GM12878 (cell line): Measurements from ENCODE around the gene KCNJ3. TPM values are rescaled to one million over a fixed set of nuclear protein-coding genes. Genes with fewer than 3 reads are reported as not detected.

Experiments used
- ATAC-seq: fragments of 200-7000 bp; cut with Tn5 transposase; 3 replicates; pipeline ENCODE4 v1.9.1; 2020; ENCODE audit warnings: mild to moderate bottlenecking, moderate library complexity
- BruUV-seq: library from RNA; stranded (reverse); fragments of 400-500 nt; replicated peaks from 2 replicates; lab custom pipeline; 2021; lab: Mats Ljungman, UMichigan
- CTCF ChIA-PET: fragments of 300-600 bp; sonication (Branson Sonifier 250); formaldehyde crosslinking; extraction: SDS; loops from one replicate; lab custom pipeline; 2021; ENCODE audit warnings: inconsistent platforms; lab: Yijun Ruan, JAX
- POLR2A ChIA-PET: fragments of 350-600 bp; formaldehyde crosslinking; extraction: SDS; loops from one replicate; lab custom pipeline; 2021; ENCODE audit warnings: inconsistent platforms; lab: Charles Lee
- RAD21 ChIA-PET: fragments of 300-600 bp; sonication (Branson Sonifier 250); formaldehyde crosslinking; loops from one replicate; lab custom pipeline; 2023; ENCODE audit warnings: antibody characterized with exemption; ENCODE audit not compliant: unreplicated experiment; lab: Charles Lee
- SMC1A ChIA-PET: fragments of 300-600 bp; sonication (Branson Sonifier 250); formaldehyde crosslinking; loops from one replicate; lab custom pipeline; 2023; ENCODE audit not compliant: unreplicated experiment, uncharacterized antibody; lab: Charles Lee
- DNase-seq: peaks from one replicate; pipeline ENCODE4 v3.0.0-alpha.2; 2011; ENCODE audit warnings: low read depth, low spot score
- FAIRE-seq: peaks from 3 replicates; lab custom pipeline; 2011; peaks lifted over from hg19 to GRCh38; lab: Jason Lieb, UNC
- H2AFZ ChIP-seq: 2 replicates; pipeline ENCODE4 v1.6.0; 2011; ENCODE audit warnings: low read depth, low read length, control low read depth; ENCODE audit not compliant: control insufficient read depth
- H3K27ac ChIP-seq: 2 replicates; pipeline ENCODE4 v1.5.1; 2011; ENCODE audit warnings: control low read depth; ENCODE audit not compliant: control insufficient read depth, insufficient read depth
- H3K27me3 ChIP-seq, 2 experiments: replicated peaks in 1 of 2; 2 replicates each; pipeline versions ENCODE4 v1.6.0 to v1.6.1; 2011; ENCODE audit warnings: low read length in 1 of 2; ENCODE audit not compliant: control insufficient read depth in 2 of 2, insufficient read depth in 2 of 2
- H3K36me3 ChIP-seq, 2 experiments: 2 replicates each; pipeline ENCODE4 v1.5.1; 2011; ENCODE audit warnings: low read length in 1 of 2; ENCODE audit not compliant: control insufficient read depth in 2 of 2, insufficient read depth in 2 of 2
- H3K4me1 ChIP-seq: 2 replicates; pipeline ENCODE4 v1.6.1; 2011; ENCODE audit warnings: mild to moderate bottlenecking, low read length, moderate library complexity, mixed read lengths; ENCODE audit not compliant: control insufficient read depth, insufficient read depth
- H3K4me2 ChIP-seq: 2 replicates; pipeline ENCODE4 v1.6.0; 2011; ENCODE audit warnings: control low read depth; ENCODE audit not compliant: control insufficient read depth, insufficient read depth
- H3K4me3 ChIP-seq: fragments of 200-600 bp; sonication (generic); 2 replicates; pipeline ENCODE4 v1.5.1; 2016
- H3K79me2 ChIP-seq: 2 replicates; pipeline ENCODE4 v1.6.0; 2011; ENCODE audit warnings: low read length; ENCODE audit not compliant: control insufficient read depth, insufficient read depth
- H3K9ac ChIP-seq: 2 replicates; pipeline ENCODE4 v1.8.0; 2011; ENCODE audit warnings: low read length, control low read depth, mixed read lengths; ENCODE audit not compliant: control insufficient read depth, insufficient read depth
- H3K9me3 ChIP-seq: replicated peaks from 3 replicates; pipeline ENCODE4 v1.5.1; 2011; ENCODE audit warnings: mild to moderate bottlenecking, low read length; ENCODE audit not compliant: control insufficient read depth, insufficient read depth
- H4K20me1 ChIP-seq: 2 replicates; pipeline ENCODE4 v1.6.0; 2011; ENCODE audit not compliant: control insufficient read depth, insufficient read depth
- BACH1 ChIP-seq: fragments of 450-650 bp; IDR thresholded peaks from 2 replicates; pipeline ENCODE4 v1.6.1; 2017; ENCODE audit warnings: mild to moderate bottlenecking, borderline replicate concordance
- EGR1 ChIP-seq, 2 experiments: IDR thresholded peaks; 1 replicate in 1 of 2; 2 replicates in 1 of 2; pipeline ENCODE4 v1.6.1; 2011 to 2012; ENCODE audit warnings: low read depth in 2 of 2, low read length in 2 of 2, borderline replicate concordance in 1 of 2, mild to moderate bottlenecking in 1 of 2, moderate library complexity in 1 of 2
- IKZF2 ChIP-seq, 2 experiments: fragments of 450-650 bp; IDR thresholded peaks; 2 replicates each; pipeline ENCODE4 v1.6.1; 2017; ENCODE audit warnings: mild to moderate bottlenecking in 2 of 2, moderate library complexity in 2 of 2
- JUND ChIP-seq: IDR thresholded peaks from 2 replicates; pipeline ENCODE4 v1.6.1; 2012; ENCODE audit warnings: low read depth, mild to moderate bottlenecking, low read length, improper control_type of control experiment, moderate library complexity
- MYC ChIP-seq: IDR thresholded peaks from 2 replicates; pipeline ENCODE4 v1.6.1; 2011; ENCODE audit warnings: mild to moderate bottlenecking, low read length, moderate library complexity, inconsistent platforms; ENCODE audit not compliant: insufficient read depth, insufficient replicate concordance, insufficient read length, severe bottlenecking
- NFIC ChIP-seq: IDR thresholded peaks from 2 replicates; pipeline ENCODE4 v1.6.1; 2012; ENCODE audit warnings: low read depth, mild to moderate bottlenecking, inconsistent platforms, low read length, moderate library complexity
- RAD21 ChIP-seq: IDR thresholded peaks from 2 replicates; pipeline ENCODE4 v1.6.1; 2011; ENCODE audit warnings: mild to moderate bottlenecking, low read depth, low read length, moderate library complexity; ENCODE audit not compliant: insufficient read depth
- SIX5 ChIP-seq: IDR thresholded peaks from 2 replicates; pipeline ENCODE4 v1.6.1; 2011; ENCODE audit warnings: mild to moderate bottlenecking, low read depth, low read length, moderate library complexity; ENCODE audit not compliant: severe bottlenecking
- SREBF1 ChIP-seq: IDR thresholded peaks from 2 replicates; pipeline ENCODE4 v1.6.1; 2012; ENCODE audit warnings: mild to moderate bottlenecking, low read length
- SRF ChIP-seq, 2 experiments: IDR thresholded peaks; 2 replicates each; pipeline ENCODE4 v1.6.1; 2011; ENCODE audit warnings: low read depth in 2 of 2, low read length in 2 of 2, mild to moderate bottlenecking in 1 of 2, moderate library complexity in 1 of 2
- TARDBP ChIP-seq: IDR thresholded peaks from 2 replicates; pipeline ENCODE4 v1.6.1; 2016; ENCODE audit warnings: borderline replicate concordance
- TCF3 ChIP-seq: IDR thresholded peaks from 2 replicates; pipeline ENCODE4 v1.6.1; 2012; ENCODE audit warnings: low read depth, mild to moderate bottlenecking, low read length, borderline replicate concordance; ENCODE audit not compliant: insufficient read depth
- ZNF24 ChIP-seq: fragments of 450-650 bp; IDR thresholded peaks from 2 replicates; pipeline ENCODE4 v1.6.1; 2017; ENCODE audit warnings: antibody characterized with exemption, mild to moderate bottlenecking
- ZNF622 ChIP-seq: fragments of 450-650 bp; IDR thresholded peaks from 2 replicates; pipeline ENCODE4 v1.6.1; 2017; ENCODE audit warnings: mild to moderate bottlenecking, inconsistent platforms
- WGBS: methylation state at CpG from one replicate; pipeline ENCODE4 v1.1.6; 2016; ENCODE audit warnings: low lambda C conversion rate; ENCODE audit not compliant: insufficient replicate concordance, insufficient coverage; ENCODE audit errors: missing lambda C conversion rate; 5-methylcytosine and 5-hydroxymethylcytosine counted together
- in situ Hi-C: fragments of 300-500 bp; cut with MboI; formaldehyde crosslinking; loops from 9 replicates; pipeline ENCODE4 v1.14.3; 2018; ENCODE audit warnings: mixed read lengths
- intact Hi-C: fragments of 100-400 bp; cut with micrococcal nuclease; formaldehyde crosslinking; loops from one replicate; pipeline ENCODE4 v1.14.2; 2022; ENCODE audit not compliant: unreplicated experiment
- polyA plus RNA-seq, 11 experiments: library from polyadenylated mRNA; depleted of rRNA in 4 of 11; unstranded in 6 of 11; stranded (reverse) in 5 of 11; fragments of >200 nt; fragmentation: Nextera tagmentation in 4 of 11; fragmentation: Illumina TruSeq in 1 of 11; extraction: Ambion mirVana in 4 of 11; extraction: Trizol in 1 of 11; gene quantifications; 1 replicate in 1 of 11; 2 replicates in 10 of 11; pipeline versions ENCODE4 v1.2.1 to v1.2.3, GENCODE V29; 2011 to 2016; ENCODE audit warnings: inconsistent platforms in 2 of 11, missing spikeins in 2 of 11, low read depth in 1 of 11
- total RNA-seq, 4 experiments: library from RNA; depleted of rRNA in 3 of 4; stranded (reverse); fragments of >200 nt in 3 of 4; fragmentation: Illumina TruSeq in 1 of 4; extraction: Trizol in 1 of 4; gene quantifications; 2 replicates each; pipeline versions ENCODE4 v1.2.1 to v1.2.3, GENCODE V29; 2013 to 2021
- TF ChIP-seq, protein P1 (sequence below): IDR thresholded peaks from 2 replicates; pipeline ENCODE4 v1.6.1; 2011; ENCODE audit warnings: borderline replicate concordance, low read depth, mild to moderate bottlenecking, moderate library complexity, low read length; ENCODE audit not compliant: insufficient read depth, poor library complexity, severe bottlenecking
- TF ChIP-seq, protein P2 (sequence below): fragments of 450-650 bp; IDR thresholded peaks from 2 replicates; pipeline ENCODE4 v1.6.1; 2017; ENCODE audit warnings: low read depth, mild to moderate bottlenecking, moderate library complexity
- TF ChIP-seq, protein P3 (sequence below): IDR thresholded peaks from 2 replicates; pipeline ENCODE4 v1.6.1; 2011; ENCODE audit warnings: mild to moderate bottlenecking, low read depth, low read length, moderate library complexity; ENCODE audit not compliant: insufficient replicate concordance
- TF ChIP-seq, protein P4 (sequence below): fragments of 150-350 bp; IDR thresholded peaks from 2 replicates; pipeline ENCODE4 v1.6.1; 2016; ENCODE audit warnings: low read depth, low read length

KCNJ3 gene
- total and polyA plus RNA-seq, 10 of the 15 experiments (the other 5 are each of a cell fraction or from before 2014, with no cell fraction given), result 0.01 to 1.1 (median 0.04) TPM; not detected in 6

DNA sequence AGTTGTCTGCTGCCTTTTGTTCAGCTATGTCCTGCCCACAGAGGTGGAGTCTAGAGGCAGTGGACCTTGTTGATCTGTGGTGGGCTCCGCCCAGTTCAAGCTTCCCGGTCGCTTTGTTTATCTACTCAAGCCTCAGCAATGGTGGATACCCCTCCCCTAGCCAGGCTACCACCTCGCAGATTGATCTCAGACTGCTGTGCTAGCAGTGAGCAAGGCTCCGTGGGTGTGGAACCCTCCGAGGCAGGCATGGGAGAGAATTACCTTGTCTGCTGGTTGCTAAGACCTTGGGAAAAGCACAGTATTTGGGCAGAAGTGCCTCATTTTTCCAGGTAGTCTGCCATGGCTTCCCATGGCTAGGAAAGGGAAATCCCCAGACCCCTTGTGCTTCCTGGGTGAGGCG lies 146.0 kb downstream of the KCNJ3 start:
- RAD21 ChIA-PET, result no interaction called here
- no peak for FAIRE-seq

More for the DNA sequence above, 146.0 kb downstream of the KCNJ3 start:
- ChIA-PET CTCF (no interaction called here), SMC1A (no interaction called here), POLR2A (no interaction called here)
- no TSS peak for BruUV-seq
- no peaks in the 10 kb centered on the region for H4K20me1 ChIP-seq
- H2AFZ ChIP-seq, result no peak overlapping the region
- DNase-seq (no peak), ATAC-seq (no peak)
- no peaks in the 10 kb centered on the region for H3K79me2 ChIP-seq
- H3K36me3 ChIP-seq, result no peaks in the 10 kb centered on the region
- no peaks in the 10 kb centered on the region for H3K27me3 ChIP-seq
- no peak for TF ChIP-seq TARDBP
- TF ChIP-seq ZNF24, result no peak
- TF ChIP-seq IKZF2 (IDR thresholded peaks at IDR 0.05), result no peak
- TF ChIP-seq, protein P1, sequence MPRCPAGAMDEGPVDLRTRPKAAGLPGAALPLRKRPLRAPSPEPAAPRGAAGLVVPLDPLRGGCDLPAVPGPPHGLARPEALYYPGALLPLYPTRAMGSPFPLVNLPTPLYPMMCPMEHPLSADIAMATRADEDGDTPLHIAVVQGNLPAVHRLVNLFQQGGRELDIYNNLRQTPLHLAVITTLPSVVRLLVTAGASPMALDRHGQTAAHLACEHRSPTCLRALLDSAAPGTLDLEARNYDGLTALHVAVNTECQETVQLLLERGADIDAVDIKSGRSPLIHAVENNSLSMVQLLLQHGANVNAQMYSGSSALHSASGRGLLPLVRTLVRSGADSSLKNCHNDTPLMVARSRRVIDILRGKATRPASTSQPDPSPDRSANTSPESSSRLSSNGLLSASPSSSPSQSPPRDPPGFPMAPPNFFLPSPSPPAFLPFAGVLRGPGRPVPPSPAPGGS, result no peak
- no peak for TF ChIP-seq EGR1 (IDR thresholded peaks at IDR 0.05; ENCODE audit: borderline replicate concordance in 1 of 2, low read depth in 2 of 2, low read length in 2 of 2)
- TF ChIP-seq, protein P2, sequence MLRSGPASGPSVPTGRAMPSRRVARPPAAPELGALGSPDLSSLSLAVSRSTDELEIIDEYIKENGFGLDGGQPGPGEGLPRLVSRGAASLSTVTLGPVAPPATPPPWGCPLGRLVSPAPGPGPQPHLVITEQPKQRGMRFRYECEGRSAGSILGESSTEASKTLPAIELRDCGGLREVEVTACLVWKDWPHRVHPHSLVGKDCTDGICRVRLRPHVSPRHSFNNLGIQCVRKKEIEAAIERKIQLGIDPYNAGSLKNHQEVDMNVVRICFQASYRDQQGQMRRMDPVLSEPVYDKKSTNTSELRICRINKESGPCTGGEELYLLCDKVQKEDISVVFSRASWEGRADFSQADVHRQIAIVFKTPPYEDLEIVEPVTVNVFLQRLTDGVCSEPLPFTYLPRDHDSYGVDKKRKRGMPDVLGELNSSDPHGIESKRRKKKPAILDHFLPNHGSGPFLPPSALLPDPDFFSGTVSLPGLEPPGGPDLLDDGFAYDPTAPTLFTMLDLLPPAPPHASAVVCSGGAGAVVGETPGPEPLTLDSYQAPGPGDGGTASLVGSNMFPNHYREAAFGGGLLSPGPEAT, result no peak
- TF ChIP-seq, protein P3, sequence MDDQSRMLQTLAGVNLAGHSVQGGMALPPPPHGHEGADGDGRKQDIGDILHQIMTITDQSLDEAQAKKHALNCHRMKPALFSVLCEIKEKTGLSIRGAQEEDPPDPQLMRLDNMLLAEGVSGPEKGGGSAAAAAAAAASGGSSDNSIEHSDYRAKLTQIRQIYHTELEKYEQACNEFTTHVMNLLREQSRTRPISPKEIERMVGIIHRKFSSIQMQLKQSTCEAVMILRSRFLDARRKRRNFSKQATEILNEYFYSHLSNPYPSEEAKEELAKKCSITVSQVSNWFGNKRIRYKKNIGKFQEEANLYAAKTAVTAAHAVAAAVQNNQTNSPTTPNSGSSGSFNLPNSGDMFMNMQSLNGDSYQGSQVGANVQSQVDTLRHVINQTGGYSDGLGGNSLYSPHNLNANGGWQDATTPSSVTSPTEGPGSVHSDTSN, result no peak
- TF ChIP-seq JUND, result no peak
- TF ChIP-seq TCF3, result no peak
- TF ChIP-seq SIX5, result no peak
- TF ChIP-seq MYC, result no peak
- no peak for TF ChIP-seq RAD21
- TF ChIP-seq SRF (IDR thresholded peaks at IDR 0.05; ENCODE audit: low read depth in 2 of 2, low read length in 2 of 2), result no peak
- TF ChIP-seq, protein P4, sequence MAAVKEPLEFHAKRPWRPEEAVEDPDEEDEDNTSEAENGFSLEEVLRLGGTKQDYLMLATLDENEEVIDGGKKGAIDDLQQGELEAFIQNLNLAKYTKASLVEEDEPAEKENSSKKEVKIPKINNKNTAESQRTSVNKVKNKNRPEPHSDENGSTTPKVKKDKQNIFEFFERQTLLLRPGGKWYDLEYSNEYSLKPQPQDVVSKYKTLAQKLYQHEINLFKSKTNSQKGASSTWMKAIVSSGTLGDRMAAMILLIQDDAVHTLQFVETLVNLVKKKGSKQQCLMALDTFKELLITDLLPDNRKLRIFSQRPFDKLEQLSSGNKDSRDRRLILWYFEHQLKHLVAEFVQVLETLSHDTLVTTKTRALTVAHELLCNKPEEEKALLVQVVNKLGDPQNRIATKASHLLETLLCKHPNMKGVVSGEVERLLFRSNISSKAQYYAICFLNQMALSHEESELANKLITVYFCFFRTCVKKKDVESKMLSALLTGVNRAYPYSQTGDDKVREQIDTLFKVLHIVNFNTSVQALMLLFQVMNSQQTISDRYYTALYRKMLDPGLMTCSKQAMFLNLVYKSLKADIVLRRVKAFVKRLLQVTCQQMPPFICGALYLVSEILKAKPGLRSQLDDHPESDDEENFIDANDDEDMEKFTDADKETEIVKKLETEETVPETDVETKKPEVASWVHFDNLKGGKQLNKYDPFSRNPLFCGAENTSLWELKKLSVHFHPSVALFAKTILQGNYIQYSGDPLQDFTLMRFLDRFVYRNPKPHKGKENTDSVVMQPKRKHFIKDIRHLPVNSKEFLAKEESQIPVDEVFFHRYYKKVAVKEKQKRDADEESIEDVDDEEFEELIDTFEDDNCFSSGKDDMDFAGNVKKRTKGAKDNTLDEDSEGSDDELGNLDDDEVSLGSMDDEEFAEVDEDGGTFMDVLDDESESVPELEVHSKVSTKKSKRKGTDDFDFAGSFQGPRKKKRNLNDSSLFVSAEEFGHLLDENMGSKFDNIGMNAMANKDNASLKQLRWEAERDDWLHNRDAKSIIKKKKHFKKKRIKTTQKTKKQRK, result no peak
- TF ChIP-seq ZNF622, result no peak
- TF ChIP-seq SREBF1, result no peak
- TF ChIP-seq BACH1, result no peak
- no peak for TF ChIP-seq NFIC
- no peak overlapping the region for H3K9ac ChIP-seq
- no peaks in the 10 kb centered on the region for H3K4me1 ChIP-seq
- 53% methylated on average over 7 of the region's 7 CpGs for WGBS
- H3K4me2 ChIP-seq, result no peak overlapping the region
- no peak overlapping the region for H3K4me3 ChIP-seq
- intact Hi-C loops, result no loop called here
- H3K27ac ChIP-seq, result no peak overlapping the region
- in situ Hi-C loops, result no loop called here
- no peaks in the 10 kb centered on the region for H3K9me3 ChIP-seq
